Ectodermal cell (in vitro differentiated cells): ENCODE measurements around the gene HHAT. TPM values are rescaled to one million over a fixed set of nuclear protein-coding genes. Genes with fewer than 3 reads are reported as not detected.

Source experiments
- H3K27ac ChIP-seq: 2 replicates; pipeline ENCODE4 v1.7.0; 2013; ENCODE audit warnings: mild to moderate bottlenecking, low read depth, low read length; ENCODE audit not compliant: insufficient read depth, poor library complexity, severe bottlenecking
- H3K27me3 ChIP-seq: 2 replicates; pipeline ENCODE4 v1.7.0; 2013; ENCODE audit warnings: mild to moderate bottlenecking, low read length; ENCODE audit not compliant: insufficient read depth, control insufficient read depth, poor library complexity, severe bottlenecking
- H3K36me3 ChIP-seq: one replicate; pipeline ENCODE4 v1.7.0; 2013; ENCODE audit warnings: low read length; ENCODE audit not compliant: control insufficient read depth, insufficient read depth
- H3K4me1 ChIP-seq: one replicate; pipeline ENCODE4 v1.7.0; 2013; ENCODE audit warnings: low read length; ENCODE audit not compliant: control insufficient read depth, insufficient read depth
- H3K4me3 ChIP-seq: 2 replicates; pipeline ENCODE4 v1.7.0; 2013; ENCODE audit warnings: low read depth, low read length, control low read depth; ENCODE audit not compliant: insufficient read depth
- H3K9me3 ChIP-seq: 2 replicates; pipeline ENCODE4 v1.7.0; 2013; ENCODE audit warnings: mild to moderate bottlenecking, low read length, moderate library complexity; ENCODE audit not compliant: control insufficient read depth
- WGBS, 2 experiments: methylation state at CpG; one replicate each; pipeline ENCODE4 v1.1.7; 2013; ENCODE audit warnings: missing lambda C conversion rate in 2 of 2; 5-methylcytosine and 5-hydroxymethylcytosine counted together
- polyA plus RNA-seq, 4 experiments: library from polyadenylated mRNA; stranded (reverse); fragments of 50-300 nt; gene quantifications; one replicate each; pipeline ENCODE4 v1.2.3, GENCODE V29; 2013

The HHAT gene
- polyA plus RNA-seq (2013, experiment 1 of 4): 7.5 TPM
- polyA plus RNA-seq (2013, experiment 2 of 4): 8.4 TPM
- 5.4 TPM for polyA plus RNA-seq (2013, experiment 3 of 4)
- 5.4 TPM for polyA plus RNA-seq (2013, experiment 4 of 4)

GRCh38 chr1:210328746-210329503, at the start of gene HHAT:
TSS of gene HHAT (plus strand) at chr1:210328902. CDS start at chr1:210348976, 20,074 bp downstream.
- 0% methylated on average over 89 of the region's 89 CpGs for WGBS, 2 experiments
- H3K27ac ChIP-seq: peak within 1 kb of the TSS; percentile 76
- peaks cover 46% of the 10 kb centered on the region for H3K27me3 ChIP-seq
- H3K4me3 ChIP-seq: peak within 1 kb of the TSS; percentile 78
- H3K36me3 ChIP-seq: no peaks in the 10 kb centered on the region
- H3K9me3 ChIP-seq: no peaks in the 10 kb centered on the region
- no peaks in the 10 kb centered on the region for H3K4me1 ChIP-seq

- 94 to 95% methylated on average over 5 of the region's 5 CpGs for WGBS, 2 experiments
- Histone ChIP-seq H3K4me3 (no peak overlapping the region), H3K27ac (no peak overlapping the region), H3K4me1 (no peaks in the 10 kb centered on the region), H3K9me3 (no peaks in the 10 kb centered on the region), H3K27me3 (no peaks in the 10 kb centered on the region), H3K36me3 (no peaks in the 10 kb centered on the region)
Observed at GRCh38 chr1:210280221-210280620, 48.5 kb upstream of the HHAT start.

GRCh38 chr1:210288116-210288515, 40.6 kb upstream of the HHAT start:
- no peak overlapping the region for H3K27ac ChIP-seq
- H3K27me3 ChIP-seq: peaks cover 43% of the 10 kb centered on the region
- H3K4me1 ChIP-seq: peaks cover 19% of the 10 kb centered on the region
- WGBS, 2 experiments: 92 to 96% methylated on average over 4 of the region's 4 CpGs
- no peak overlapping the region for H3K4me3 ChIP-seq
- H3K36me3 ChIP-seq: no peaks in the 10 kb centered on the region
- H3K9me3 ChIP-seq: no peaks in the 10 kb centered on the region

- Histone ChIP-seq H3K4me1 (peaks cover 27% of the 10 kb centered on the region), H3K36me3 (no peaks in the 10 kb centered on the region), H3K9me3 (no peaks in the 10 kb centered on the region), H3K27ac (no peak overlapping the region), H3K27me3 (peaks cover 43% of the 10 kb centered on the region), H3K4me3 (no peak overlapping the region)
- WGBS, 2 experiments: 90 to 95% methylated on average over 3 to 4 of the region's 4 CpGs
Observed at GRCh38 chr1:210289248-210289647, 39.5 kb upstream of the HHAT start.

- no peak overlapping the region for H3K27ac ChIP-seq
- no peak overlapping the region for H3K4me3 ChIP-seq
- H3K27me3 ChIP-seq: peaks cover 43% of the 10 kb centered on the region
- no peaks in the 10 kb centered on the region for H3K36me3 ChIP-seq
- H3K4me1 ChIP-seq: peaks cover 42% of the 10 kb centered on the region
- H3K9me3 ChIP-seq: no peaks in the 10 kb centered on the region
- WGBS, 2 experiments: 73 to 83% methylated on average over 7 to 8 of the region's 8 CpGs
Observed at GRCh38 chr1:210291081-210291764, 37.5 kb upstream of the HHAT start.

GRCh38 chr1:210291786-210292230, 36.9 kb upstream of the HHAT start:
- Histone ChIP-seq H3K4me3 (peak overlapping the region; percentile 41), H3K27ac (peak overlapping the region; percentile 66)
- 3 to 13% methylated on average over 8 to 9 of the region's 9 CpGs for WGBS, 2 experiments

GRCh38 chr1:210292231-210292871, 36.4 kb upstream of the HHAT start:
- H3K27me3 ChIP-seq: peaks cover 43% of the 10 kb centered on the region
- peaks cover 42% of the 10 kb centered on the region for H3K4me1 ChIP-seq
- H3K4me3 ChIP-seq: peak overlapping the region; percentile 41
- 1 to 2% methylated on average over 56 of the region's 56 CpGs for WGBS, 2 experiments
- no peaks in the 10 kb centered on the region for H3K9me3 ChIP-seq
- H3K36me3 ChIP-seq: no peaks in the 10 kb centered on the region
- peak overlapping the region; percentile 66 for H3K27ac ChIP-seq

More at GRCh38 chr1:210291786-210292230, 36.9 kb upstream of the HHAT start:
- no peaks in the 10 kb centered on the region for H3K36me3 ChIP-seq
- no peaks in the 10 kb centered on the region for H3K9me3 ChIP-seq
- peaks cover 42% of the 10 kb centered on the region for H3K4me1 ChIP-seq
- peaks cover 43% of the 10 kb centered on the region for H3K27me3 ChIP-seq

- WGBS, 2 experiments: 77 to 80% methylated on average over 7 of the region's 7 CpGs
- H3K36me3 ChIP-seq: no peaks in the 10 kb centered on the region
- H3K27me3 ChIP-seq: peaks cover 43% of the 10 kb centered on the region
- no peaks in the 10 kb centered on the region for H3K9me3 ChIP-seq
- peaks cover 42% of the 10 kb centered on the region for H3K4me1 ChIP-seq
- no peak overlapping the region for H3K4me3 ChIP-seq
- H3K27ac ChIP-seq: no peak overlapping the region
Observed at GRCh38 chr1:210293171-210293607, 35.5 kb upstream of the HHAT start.

- Histone ChIP-seq H3K9me3 (no peaks in the 10 kb centered on the region), H3K4me3 (no peak overlapping the region), H3K4me1 (peaks cover 51% of the 10 kb centered on the region), H3K27ac (peak overlapping the region; percentile 22), H3K27me3 (peaks cover 29% of the 10 kb centered on the region), H3K36me3 (no peaks in the 10 kb centered on the region)
- WGBS, 2 experiments: 61 to 62% methylated on average over 10 of the region's 10 CpGs
Observed at GRCh38 chr1:210294999-210295745, 33.5 kb upstream of the HHAT start.
